Measurements from ENCODE around the gene TMED6.

- TF ChIP-seq CTCF (IDR thresholded peaks at IDR 0.05) (no peak), EZH2 (IDR thresholded peaks at IDR 0.05) (no peak)
These were observed 42.3 kb downstream of the TMED6 start for GRCh38 chr16:69309316-69309715.
